HG03432 (cell line): Measurements from ENCODE around the gene STAU1.
"Not testable (repeated sequence)": the region's sequence is repeated elsewhere in the genome, so short reads cannot be mapped to it uniquely, and the experiment has no call there.

ENCODE experiments used
- ATAC-seq: cut with Tn5 transposase; IDR thresholded peaks from one replicate; pipeline ENCODE4 v1.9.1; 2021; ENCODE audit warnings: mild to moderate bottlenecking, moderate library complexity; ENCODE audit not compliant: unreplicated experiment

Gene STAU1

DNA sequence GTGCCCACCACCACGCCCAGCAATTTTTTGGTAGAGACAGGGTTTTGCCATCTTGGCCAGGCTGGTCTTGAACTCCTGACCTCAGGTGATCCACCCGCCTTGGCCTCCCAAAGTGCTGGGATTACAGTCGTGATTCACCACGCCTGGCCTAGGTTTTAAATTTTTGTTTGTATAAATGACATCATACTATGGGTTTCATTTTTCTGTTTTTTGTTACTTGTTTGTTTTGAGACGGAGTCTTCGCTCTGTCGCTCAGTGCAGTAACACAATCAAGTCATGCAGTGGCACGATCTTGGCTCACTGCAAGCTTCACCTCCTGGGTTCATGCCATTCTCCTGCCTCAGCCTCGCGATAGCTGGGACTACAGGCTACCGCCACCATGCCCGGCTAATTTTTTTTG, 105.8 kb downstream of the STAU1 start:
- ATAC-seq, result not testable (repeated sequence)

GRCh38 chr20:49078310-49078709, 109.8 kb downstream of the STAU1 start:
- no peak for ATAC-seq

DNA sequence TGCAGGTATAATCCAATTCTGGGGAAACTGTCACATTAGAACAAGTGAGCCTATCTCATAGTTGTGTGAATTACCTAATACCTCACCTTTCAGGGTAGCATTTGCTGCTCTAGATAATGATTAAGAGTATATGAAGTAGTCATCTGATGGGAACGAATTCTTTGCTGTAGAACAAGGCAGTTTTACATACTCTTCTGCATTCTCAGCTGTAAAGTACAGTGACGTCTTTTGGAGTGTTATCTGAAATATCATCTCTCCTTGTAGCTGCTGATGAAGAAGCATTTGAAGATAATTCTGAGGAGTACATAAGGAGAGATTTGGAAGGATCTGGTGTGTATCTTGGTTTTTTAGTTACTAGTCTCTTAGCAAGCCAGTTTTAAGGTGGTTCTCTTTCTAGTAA, 113.6 kb downstream of the STAU1 start:
- no peak for ATAC-seq
